H1 (cell line): ENCODE data around the gene VIPR1. TPM values are rescaled to one million over a fixed set of nuclear protein-coding genes. Genes with fewer than 3 reads are reported as not detected.

Source experiments
- CTCF ChIA-PET: fragments of 300-600 bp; sonication (Branson Sonifier 250); formaldehyde crosslinking; loops from one replicate; lab custom pipeline; 2021; ENCODE audit not compliant: partially characterized antibody; lab: Charles Lee
- POLR2A ChIA-PET: fragments of 300-600 bp; sonication (Branson Sonifier 250); formaldehyde crosslinking; loops from one replicate; lab custom pipeline; 2021; ENCODE audit warnings: inconsistent platforms; ENCODE audit not compliant: partially characterized antibody; lab: Charles Lee
- DNase-seq, 2 experiments: peaks; one replicate each; pipeline versions ENCODE4 v3.0.0 to v3.0.0-alpha.2; 2010 to 2022; ENCODE audit warnings: low spot score in 2 of 2, low read depth in 1 of 2, mixed read lengths in 1 of 2
- FAIRE-seq: peaks from 2 replicates; lab custom pipeline; 2011; peaks lifted over from hg19 to GRCh38; lab: Jason Lieb, UNC
- H2AFZ ChIP-seq: 2 replicates; pipeline ENCODE4 v1.8.1; 2012; ENCODE audit warnings: low read length, inconsistent platforms
- H2AK5ac ChIP-seq: 2 replicates; pipeline ENCODE4 v1.6.1; 2013; ENCODE audit warnings: low read depth, low read length
- H2BK120ac ChIP-seq: replicated peaks from 2 replicates; pipeline ENCODE3; 2013; ENCODE audit warnings: low read depth, low read length, inconsistent platforms
- H2BK12ac ChIP-seq: 2 replicates; pipeline ENCODE4 v1.6.1; 2013; ENCODE audit warnings: low read depth, low read length
- H2BK15ac ChIP-seq: 2 replicates; pipeline ENCODE4 v1.6.1; 2013; ENCODE audit warnings: low read length
- H2BK20ac ChIP-seq: 2 replicates; pipeline ENCODE4 v1.6.1; 2013; ENCODE audit warnings: low read length
- H2BK5ac ChIP-seq: 2 replicates; pipeline ENCODE4 v1.6.1; 2013; ENCODE audit warnings: low read depth, low read length
- H3K14ac ChIP-seq: 2 replicates; pipeline ENCODE4 v1.6.1; 2013; ENCODE audit warnings: inconsistent platforms; ENCODE audit not compliant: insufficient read length
- H3K18ac ChIP-seq: 2 replicates; pipeline ENCODE4 v1.6.1; 2013; ENCODE audit warnings: low read length; ENCODE audit errors: extremely low read depth
- H3K23ac ChIP-seq: 2 replicates; pipeline ENCODE4 v1.6.1; 2013; ENCODE audit warnings: inconsistent platforms; ENCODE audit not compliant: insufficient read length
- H3K23me2 ChIP-seq: 2 replicates; pipeline ENCODE4 v1.6.1; 2013; ENCODE audit warnings: low read depth, low read length
- H3K27ac ChIP-seq: 2 replicates; pipeline ENCODE4 v1.6.1; 2011; ENCODE audit warnings: low read depth, low read length, inconsistent platforms
- H3K27me3 ChIP-seq, 4 experiments: replicated peaks in 1 of 4; 1 replicate in 1 of 4; 2 replicates in 3 of 4; pipeline versions ENCODE4 v1.6.1 to v1.8.1; 2011 to 2013; ENCODE audit warnings: low read length in 3 of 4, mild to moderate bottlenecking in 3 of 4, inconsistent platforms in 2 of 4, mixed read lengths in 2 of 4, moderate library complexity in 1 of 4; ENCODE audit not compliant: control insufficient read depth in 3 of 4, insufficient read depth in 3 of 4; ENCODE audit errors: extremely low read depth in 1 of 4
- H3K36me3 ChIP-seq, 4 experiments: 2 replicates each; pipeline versions ENCODE4 v1.6.1 to v1.8.1; 2011 to 2013; ENCODE audit warnings: mild to moderate bottlenecking in 4 of 4, low read length in 3 of 4, moderate library complexity in 2 of 4, control low read depth in 1 of 4, inconsistent platforms in 1 of 4; ENCODE audit not compliant: insufficient read depth in 4 of 4, control insufficient read depth in 2 of 4
- H3K4ac ChIP-seq: replicated peaks from 2 replicates; pipeline ENCODE3; 2013; ENCODE audit warnings: low read length, low read depth, mixed read lengths, inconsistent platforms; ENCODE audit not compliant: insufficient read length
- H3K4me1 ChIP-seq, 4 experiments: replicated peaks in 1 of 4; 1 replicate in 1 of 4; 2 replicates in 3 of 4; pipeline versions ENCODE4 v1.6.1 to v1.8.1; 2011 to 2013; ENCODE audit warnings: low read length in 3 of 4, inconsistent platforms in 2 of 4, mixed read lengths in 1 of 4; ENCODE audit not compliant: insufficient read depth in 4 of 4, control insufficient read depth in 3 of 4
- H3K4me2 ChIP-seq, 2 experiments: 2 replicates each; pipeline versions ENCODE4 v1.6.1 to v1.8.1; 2011 to 2013; ENCODE audit warnings: low read depth in 2 of 2, low read length in 2 of 2, control low read depth in 1 of 2, inconsistent platforms in 1 of 2, mild to moderate bottlenecking in 1 of 2; ENCODE audit not compliant: insufficient read depth in 1 of 2
- H3K4me3 ChIP-seq, 4 experiments: fragments of 200-600, 300-600 bp in 1 of 4; sonication (generic), shearing (Covaris generic), sonication (Bioruptor Twin) in 1 of 4; 2 replicates each; pipeline versions ENCODE4 v1.5.1 to v1.8.1; 2011 to 2016; ENCODE audit warnings: low read length in 4 of 4, low read depth in 3 of 4, control low read depth in 2 of 4, inconsistent platforms in 2 of 4, mild to moderate bottlenecking in 2 of 4, mixed read lengths in 1 of 4, moderate library complexity in 1 of 4; ENCODE audit not compliant: insufficient read depth in 2 of 4; ENCODE audit errors: extremely low read depth in 1 of 4
- H3K56ac ChIP-seq: replicated peaks from 2 replicates; pipeline ENCODE3; 2013; ENCODE audit warnings: low read depth, mild to moderate bottlenecking, mixed read lengths, low read length, inconsistent platforms; ENCODE audit not compliant: insufficient read length
- H3K79me1 ChIP-seq: 2 replicates; pipeline ENCODE4 v1.6.1; 2013; ENCODE audit warnings: low read depth, low read length, control low read depth
- H3K79me2 ChIP-seq, 2 experiments: 2 replicates each; pipeline versions ENCODE4 v1.6.1 to v1.8.1; 2012 to 2013; ENCODE audit warnings: low read length in 2 of 2, mild to moderate bottlenecking in 2 of 2, inconsistent platforms in 1 of 2; ENCODE audit not compliant: insufficient read depth in 2 of 2, control insufficient read depth in 1 of 2
- H3K9ac ChIP-seq, 4 experiments: replicated peaks in 1 of 4; 1 replicate in 1 of 4; 2 replicates in 3 of 4; pipeline versions ENCODE4 v1.6.1 to v1.8.1; 2011 to 2013; ENCODE audit warnings: low read depth in 3 of 4, low read length in 3 of 4, control low read depth in 2 of 4, mild to moderate bottlenecking in 2 of 4, moderate library complexity in 2 of 4, inconsistent platforms in 1 of 4; ENCODE audit errors: extremely low read depth in 1 of 4
- H3K9me3 ChIP-seq, 2 experiments: 2 replicates each; pipeline versions ENCODE4 v1.6.1 to v1.8.1; 2012 to 2013; ENCODE audit warnings: mild to moderate bottlenecking in 2 of 2, moderate library complexity in 2 of 2, control low read depth in 1 of 2, inconsistent platforms in 1 of 2, low read depth in 1 of 2, low read length in 1 of 2, mixed read lengths in 1 of 2; ENCODE audit not compliant: insufficient read depth in 2 of 2
- H4K20me1 ChIP-seq, 2 experiments: replicated peaks in 1 of 2; 2 replicates each; pipeline versions ENCODE3 to v1.8.1; 2011 to 2013; ENCODE audit warnings: inconsistent platforms in 2 of 2, low read length in 2 of 2, mild to moderate bottlenecking in 1 of 2; ENCODE audit not compliant: insufficient read depth in 2 of 2, control insufficient read depth in 1 of 2
- H4K5ac ChIP-seq: 2 replicates; pipeline ENCODE4 v1.6.1; 2013; ENCODE audit warnings: low read length, low read depth, mixed read lengths, inconsistent platforms; ENCODE audit not compliant: insufficient read length
- H4K8ac ChIP-seq: 2 replicates; pipeline ENCODE4 v1.8.0; 2013; ENCODE audit warnings: mild to moderate bottlenecking, moderate library complexity, low read length, inconsistent platforms; ENCODE audit not compliant: insufficient read depth; ENCODE audit errors: extremely low read depth
- H4K91ac ChIP-seq: replicated peaks from 2 replicates; pipeline ENCODE3; 2013; ENCODE audit warnings: low read length, mixed read lengths, inconsistent platforms; ENCODE audit not compliant: insufficient read length
- CHD2 ChIP-seq: IDR thresholded peaks from 2 replicates; pipeline ENCODE4 v1.6.1; 2012; ENCODE audit warnings: low read length, improper control_type of control experiment
- WGBS, 2 experiments: shearing (Covaris generic) in 1 of 2; methylation state at CpG; one replicate each; pipeline versions ENCODE4 v1.1.6 to v1.1.7; 2013 to 2015; ENCODE audit warnings: low lambda C conversion rate in 2 of 2, mixed read lengths in 2 of 2, inconsistent platforms in 1 of 2, low coverage in 1 of 2, missing lambda C conversion rate in 1 of 2; ENCODE audit not compliant: insufficient replicate concordance in 2 of 2, insufficient coverage in 1 of 2, insufficient read length in 1 of 2; ENCODE audit errors: extremely low coverage in 1 of 2, missing lambda C conversion rate in 1 of 2; 5-methylcytosine and 5-hydroxymethylcytosine counted together
- polyA plus RNA-seq, 7 experiments: library from polyadenylated mRNA; depleted of rRNA in 3 of 7; stranded (reverse) in 5 of 7; unstranded in 2 of 7; fragments of >200 nt in 5 of 7; fragments of 200-250 nt in 2 of 7; gene quantifications; 1 replicate in 5 of 7; 2 replicates in 1 of 7; 4 replicates in 1 of 7; pipeline versions ENCODE4 v1.2.1 to v1.2.3, GENCODE V29; 2011 to 2013; ENCODE audit warnings: missing spikeins in 2 of 7, mixed read lengths in 2 of 7
- total RNA-seq: library from RNA; stranded (reverse); fragmentation: NEBNext Ultra II Directional; extraction: Animal tissue kit (Norgen Biotek cat#: 25700); gene quantifications from 2 replicates; pipeline ENCODE4 v1.2.1, GENCODE V29; 2021

VIPR1 gene
- total and polyA plus RNA-seq, 2 of the 8 experiments (the other 6 are each of a cell fraction or from before 2014, with no cell fraction given), result 7.8 to 10.1 TPM

DNA sequence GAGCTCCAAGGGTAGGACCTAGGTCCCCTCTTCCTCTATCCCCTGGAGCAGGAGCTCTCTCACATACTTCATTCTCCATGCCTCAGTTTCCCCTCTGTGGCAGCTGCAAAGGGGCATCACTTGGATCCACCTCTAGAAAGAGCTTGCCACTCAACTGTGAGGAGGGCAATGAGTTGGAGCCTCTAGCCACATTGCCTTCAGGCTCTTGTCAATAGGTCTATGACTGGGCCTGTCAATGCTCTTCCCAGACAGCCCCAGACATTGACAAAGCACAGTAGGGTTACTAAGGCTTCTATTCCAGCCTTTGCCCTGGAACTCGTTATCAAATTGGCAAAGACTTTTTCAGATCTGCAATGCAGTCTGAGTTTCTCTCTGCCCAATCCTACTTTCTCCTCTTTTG lies 4.4 kb upstream of the VIPR1 start:
- peaks cover 0 to 7% (median 5%) of the 10 kb centered on the region in 4 experiments; a peak in 6 of 7 replicates for H3K4me1 ChIP-seq
- no peak overlapping the region for H3K14ac ChIP-seq
- H2BK20ac ChIP-seq, result 0 out of 2 replicates have a peak overlapping the region, but pooled peaks have one; percentile 75
- FAIRE-seq (no peak), DNase-seq (no peak)
- H4K8ac ChIP-seq, result no peak overlapping the region
- no peak overlapping the region for H3K4me3 ChIP-seq
- no peak overlapping the region for H4K5ac ChIP-seq
- H2AFZ ChIP-seq, result no peak overlapping the region
- no peak overlapping the region; a peak in 1 of 4 replicates for H3K4me2 ChIP-seq
- TF ChIP-seq CHD2, result no peak
- H4K20me1 ChIP-seq, result no peaks in the 10 kb centered on the region
- POLR2A ChIA-PET, result interaction anchor here (0.7 to 1.7 kb wide), 4 partner anchors 9 to 58 kb away, joined by 3 to 8 read pairs (median 4); no protein-coding TSS in a partner anchor
- H4K91ac ChIP-seq, result no peak overlapping the region
- CTCF ChIA-PET, result interaction anchor here (0.7 to 3.4 kb wide), 6 partner anchors 23 to 55 kb away, joined by 3 to 15 read pairs (median 3); no protein-coding TSS in a partner anchor
- no peaks in the 10 kb centered on the region for H3K36me3 ChIP-seq
- H3K4ac ChIP-seq, result no peak overlapping the region
- no peak overlapping the region for H2BK120ac ChIP-seq
- H3K23me2 ChIP-seq, result peaks cover 16% of the 10 kb centered on the region; the same call in 1 of the 2 replicates
- no peak overlapping the region for H3K27ac ChIP-seq
- H3K79me1 ChIP-seq, result no peaks in the 10 kb centered on the region
- H3K9me3 ChIP-seq, result no peaks in the 10 kb centered on the region
- H3K23ac ChIP-seq, result no peak overlapping the region
- H2AK5ac ChIP-seq, result no peak overlapping the region
- no peaks in the 10 kb centered on the region for H3K79me2 ChIP-seq
- no peak overlapping the region for H3K18ac ChIP-seq
- H2BK15ac ChIP-seq, result no peak overlapping the region
- H2BK5ac ChIP-seq, result no peak overlapping the region
- H3K9ac ChIP-seq, result no peak overlapping the region
- peaks cover 0 to 44% (median 29%) of the 10 kb centered on the region in 4 experiments; a peak in 6 of 7 replicates for H3K27me3 ChIP-seq
- WGBS, 2 experiments, result 100% methylated on average over 1 of the region's 1 CpG; no CpG with 5 or more reads in 1 of the 2 experiments
- H3K56ac ChIP-seq, result no peak overlapping the region
- 0 out of 2 replicates have a peak overlapping the region, but pooled peaks have one; percentile 93 for H2BK12ac ChIP-seq
